Stimulated activated CD8-positive, alpha-beta memory T cell treated with anti-CD3 and anti-CD28 coated beads, Interleukin-4, amount 100 ng/mL, for 4 hours (primary cell): Measurements from ENCODE around the gene APLN.

Experiments
- DNase-seq, 2 donors: peaks; one replicate each; pipeline ENCODE4 v3.0.0-alpha.2; 2020; ENCODE audit warnings: low read depth in 2 of 2, low spot score in 1 of 2

Gene APLN

GRCh38 chrX:129661369-129661768, 6.6 kb upstream of the APLN start:
- DNase-seq: no peak

- DNase-seq: no peak
These were observed 5.1 kb upstream of the APLN start for GRCh38 chrX:129659861-129660260.

GRCh38 chrX:129659141-129659540, 4.4 kb upstream of the APLN start:
- no peak for DNase-seq

GRCh38 chrX:129658429-129658828, 3.7 kb upstream of the APLN start:
- DNase-seq: no peak

- no peak for DNase-seq
These were observed 942 bp upstream of the APLN start for GRCh38 chrX:129655547-129656249.

- no peak for DNase-seq
These were observed 645 bp downstream of the APLN start for GRCh38 chrX:129653971-129654651.

GRCh38 chrX:129653181-129653970, 1.4 kb downstream of the APLN start:
- no peak for DNase-seq

GRCh38 chrX:129652565-129653169, 2.1 kb downstream of the APLN start:
- DNase-seq: no peak

- no peak for DNase-seq
These were observed 2.8 kb downstream of the APLN start for GRCh38 chrX:129651756-129652564.

GRCh38 chrX:129650821-129651510, 3.8 kb downstream of the APLN start:
- no peak for DNase-seq

- DNase-seq: no peak
These were observed 4.5 kb downstream of the APLN start for GRCh38 chrX:129650183-129650689.

- DNase-seq: no peak
These were observed 5.2 kb downstream of the APLN start for GRCh38 chrX:129649268-129650182.

GRCh38 chrX:129648514-129649267, 6.1 kb downstream of the APLN start:
- no peak for DNase-seq

GRCh38 chrX:129647418-129648410, 7.0 kb downstream of the APLN start:
- no peak for DNase-seq

- no peak for DNase-seq
These were observed 8.0 kb downstream of the APLN start for GRCh38 chrX:129646566-129647417.

GRCh38 chrX:129642641-129643040, 12.1 kb downstream of the APLN start:
- DNase-seq: no peak
